HUDEP-2 (cell line): Measurements from ENCODE around the gene SNRNP40.

ENCODE experiments used
- DNase-seq, 76 experiments: peaks; one replicate each; lab custom pipeline; 2025; ENCODE audit not compliant: unreplicated experiment in 76 of 76; lab: John Stamatoyannopoulos, UW

The SNRNP40 gene

DNA sequence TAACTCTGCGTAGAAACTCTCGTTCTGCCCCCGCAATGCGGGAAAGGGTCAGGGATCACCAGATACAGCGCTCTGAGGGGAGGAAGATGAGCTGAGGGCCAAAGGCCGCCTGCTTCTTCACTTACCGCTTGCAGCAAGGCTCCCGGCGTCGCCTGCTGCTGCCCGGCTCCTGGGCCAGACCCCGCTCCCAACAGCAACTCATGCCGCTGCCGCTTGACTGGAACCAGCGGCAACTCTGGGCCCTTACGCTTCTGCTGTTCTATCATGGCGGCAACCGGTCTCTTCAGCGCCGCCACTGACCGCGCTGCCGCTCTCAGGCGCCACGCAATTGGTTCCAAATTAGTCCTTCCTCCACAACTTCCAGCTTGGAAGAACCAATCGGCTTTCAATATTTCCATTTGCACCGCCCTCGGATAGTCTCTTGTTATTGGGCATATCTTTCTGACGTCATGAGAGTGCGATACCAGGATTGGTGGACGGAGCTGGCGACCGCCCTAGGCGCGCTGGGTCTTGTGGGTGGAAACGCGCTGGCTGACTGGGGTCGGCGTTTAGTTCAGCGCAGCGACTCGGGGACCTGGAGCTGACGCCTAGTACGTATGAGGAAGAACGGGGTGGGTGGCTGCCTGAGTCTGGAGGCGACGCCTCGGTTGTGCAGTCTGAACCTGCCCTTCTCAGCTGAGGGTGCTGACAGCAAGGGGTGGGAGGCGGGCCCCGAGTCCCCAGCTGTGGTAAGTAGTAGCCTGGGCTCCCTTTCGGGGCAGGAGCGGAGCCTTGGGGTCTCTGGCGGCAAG lies at the start of gene SNRNP40, which contains the start of gene ZCCHC17:
TSS of gene SNRNP40 (minus strand) at position 303 of the 791 bp plus-strand sequence. CDS start at position 266, 37 bp downstream.
TSS of gene ZCCHC17 (plus strand) at position 547 of the 791 bp plus-strand sequence. CDS start 13,067 bp downstream, outside the sequence.
- DNase-seq: peak; percentile 43 to 99 (median 94)

DNA sequence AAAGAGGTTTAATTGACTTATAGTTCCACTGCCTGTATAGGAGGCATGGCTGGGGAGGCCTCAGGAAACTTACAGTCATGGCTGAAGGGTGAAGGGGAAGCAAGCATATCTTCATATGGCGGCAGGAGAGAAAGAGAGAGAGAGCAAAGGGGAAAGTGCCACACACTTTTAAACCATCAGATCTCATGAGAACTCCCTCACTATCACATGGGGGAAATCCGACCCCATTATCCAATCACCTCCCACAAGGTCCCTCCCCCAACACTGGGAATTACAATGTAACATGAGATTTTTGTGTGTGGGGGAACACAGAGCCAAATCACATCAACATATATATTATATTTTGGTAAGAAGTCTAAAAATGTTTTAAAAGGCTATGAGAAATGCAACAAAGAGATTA lies 49.0 kb upstream of the SNRNP40 start:
- DNase-seq: no peak

GRCh38 chr1:31344503-31344902 lies 47.9 kb upstream of the SNRNP40 start:
- DNase-seq: no peak

- DNase-seq: no peak
Observed at GRCh38 chr1:31336687-31337467, 40.3 kb upstream of the SNRNP40 start.

DNA sequence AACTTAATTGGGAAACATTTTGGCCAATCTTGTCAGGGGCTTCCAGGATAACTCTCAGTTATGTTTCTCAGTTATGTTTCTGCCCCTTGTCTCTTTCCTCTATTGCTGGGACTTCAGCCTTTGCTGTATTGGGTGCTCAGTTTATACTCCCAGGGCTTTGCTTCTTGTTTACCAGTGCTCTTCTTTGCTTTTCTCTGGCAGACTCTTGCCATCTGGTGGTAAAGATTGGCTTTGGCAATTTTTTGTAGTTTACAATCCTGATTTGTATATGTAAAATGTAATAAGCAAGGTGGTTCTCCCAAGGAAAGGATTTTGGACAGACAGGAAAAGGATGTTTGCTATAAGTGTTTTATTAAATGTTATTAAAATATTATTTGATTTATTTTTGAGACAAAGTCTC lies 38.4 kb upstream of the SNRNP40 start:
- DNase-seq: peak in 20 of 76 experiments; percentile 1 to 44 (median 10)

GRCh38 chr1:31327381-31327780 lies 30.8 kb upstream of the SNRNP40 start:
- no peak for DNase-seq

DNA sequence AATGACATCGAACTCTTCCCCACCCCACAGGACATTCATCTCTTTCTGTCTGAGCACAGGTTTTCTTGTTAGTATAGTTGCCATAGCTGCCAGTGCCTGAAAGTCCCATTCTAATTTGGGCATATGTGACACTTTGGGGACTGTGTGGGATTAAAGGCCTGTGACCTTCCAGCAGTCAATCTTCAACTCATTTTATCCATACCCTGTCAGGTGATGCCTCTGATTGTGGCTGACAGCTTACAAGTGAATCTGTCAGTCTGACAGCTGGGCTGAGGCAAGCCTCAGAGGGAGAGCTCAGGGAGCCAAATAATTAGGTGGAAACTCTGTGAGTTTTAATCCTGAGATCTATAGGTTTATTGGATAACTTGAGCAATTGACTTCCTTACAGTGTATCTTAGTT lies 29.9 kb upstream of the SNRNP40 start:
- DNase-seq: no peak

- DNase-seq: no peak
Observed at GRCh38 chr1:31324992-31325391, 28.4 kb upstream of the SNRNP40 start.

DNA sequence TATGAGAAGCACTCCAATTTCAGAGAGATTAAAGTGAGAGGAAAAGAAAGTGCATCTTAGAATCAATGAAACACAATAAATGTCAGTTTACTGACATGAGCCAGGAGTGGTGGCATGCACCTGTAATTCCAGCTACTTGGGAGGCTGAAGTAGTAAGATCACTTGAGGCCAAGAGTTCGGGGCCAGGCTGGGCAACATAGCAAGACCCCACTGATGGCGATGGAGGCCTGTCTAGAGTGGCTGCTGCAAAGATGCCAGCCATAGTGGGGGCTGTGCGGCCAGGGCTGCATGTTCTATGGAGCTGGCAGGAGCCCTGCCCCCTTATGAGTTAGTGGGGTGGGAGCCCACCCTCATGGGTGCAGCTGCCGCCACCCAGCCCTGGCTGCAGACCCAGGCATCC lies 27.5 kb upstream of the SNRNP40 start:
- no peak for DNase-seq

- DNase-seq: no peak
Observed at GRCh38 chr1:31318146-31318545, 21.6 kb upstream of the SNRNP40 start.

- DNase-seq: no peak
Observed at GRCh38 chr1:31315902-31316301, 19.3 kb upstream of the SNRNP40 start.

DNA sequence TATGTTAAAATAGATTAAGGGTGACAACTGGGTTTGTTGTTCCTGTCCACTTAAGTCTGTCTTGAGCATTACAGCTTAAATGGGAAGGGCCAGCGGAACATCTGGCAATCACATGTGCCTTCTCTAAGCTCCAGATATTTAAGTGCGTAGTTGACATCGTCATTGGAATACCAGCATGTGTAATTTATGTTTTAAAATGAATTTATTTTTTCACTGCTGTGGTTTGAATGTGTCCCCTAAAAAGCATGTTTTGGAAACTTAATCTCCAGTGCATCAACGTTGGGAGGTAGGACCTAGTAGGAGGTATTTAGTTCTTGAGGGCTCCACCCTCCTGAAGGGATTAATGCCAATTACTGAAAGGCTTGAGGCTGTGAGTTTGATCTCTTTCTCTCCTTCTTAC lies 13.6 kb upstream of the SNRNP40 start:
- DNase-seq: no peak

DNA sequence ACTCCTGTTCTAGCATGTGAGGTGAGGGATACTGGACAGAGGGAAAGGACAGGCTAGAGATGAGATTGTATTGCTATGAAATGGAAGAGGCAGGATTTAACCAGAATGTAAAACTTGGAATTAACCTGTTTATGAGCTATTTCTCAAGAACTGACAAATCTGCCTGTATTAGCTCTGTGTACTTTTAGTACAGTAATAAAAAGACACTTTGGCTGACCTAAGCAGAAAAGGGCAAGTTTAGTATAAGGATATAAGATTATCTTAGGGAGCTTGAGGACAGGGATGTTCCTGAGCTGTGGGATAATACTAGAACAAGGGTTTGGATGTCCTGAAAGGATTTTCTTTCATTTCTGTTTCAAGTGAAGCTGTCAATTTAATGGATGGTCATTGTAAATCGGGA lies 11.4 kb upstream of the SNRNP40 start:
- DNase-seq: no peak

GRCh38 chr1:31306278-31306677 lies 9.7 kb upstream of the SNRNP40 start:
- no peak for DNase-seq

DNA sequence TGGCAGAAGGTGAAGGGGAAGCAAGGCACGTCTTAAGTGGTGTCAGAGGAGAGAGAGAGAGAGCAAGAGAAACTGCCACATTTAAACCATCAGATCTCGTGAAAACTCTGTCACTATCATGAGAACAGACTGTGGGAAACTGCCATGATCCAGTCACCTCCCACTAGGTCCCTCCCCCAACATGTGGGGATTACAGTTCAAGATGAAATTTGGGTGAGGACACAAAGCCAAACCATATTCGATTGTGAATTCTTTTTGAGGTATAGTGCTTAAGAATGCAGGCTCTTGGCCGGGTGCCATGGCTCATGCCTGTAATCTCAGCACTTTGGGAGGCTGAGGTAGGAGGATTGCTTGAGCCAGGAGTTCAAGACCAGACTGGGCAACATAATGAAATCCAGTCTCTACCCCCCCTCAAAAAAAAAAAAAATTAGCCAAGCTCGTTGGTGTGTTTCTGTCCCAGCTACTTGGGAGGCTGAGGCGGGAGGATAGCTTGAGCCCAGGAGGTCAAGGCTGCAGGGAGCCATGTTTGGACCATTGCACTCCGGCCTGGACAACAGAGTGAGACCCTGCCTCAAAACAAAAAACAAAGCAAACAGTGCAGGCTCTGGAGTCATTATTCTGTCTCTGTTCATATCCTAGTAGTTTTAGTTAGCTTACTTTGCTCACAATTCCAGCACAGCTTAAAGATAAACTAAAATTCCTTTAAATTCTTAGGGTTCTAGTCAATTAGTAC lies 6.3 kb upstream of the SNRNP40 start:
- no peak for DNase-seq

DNA sequence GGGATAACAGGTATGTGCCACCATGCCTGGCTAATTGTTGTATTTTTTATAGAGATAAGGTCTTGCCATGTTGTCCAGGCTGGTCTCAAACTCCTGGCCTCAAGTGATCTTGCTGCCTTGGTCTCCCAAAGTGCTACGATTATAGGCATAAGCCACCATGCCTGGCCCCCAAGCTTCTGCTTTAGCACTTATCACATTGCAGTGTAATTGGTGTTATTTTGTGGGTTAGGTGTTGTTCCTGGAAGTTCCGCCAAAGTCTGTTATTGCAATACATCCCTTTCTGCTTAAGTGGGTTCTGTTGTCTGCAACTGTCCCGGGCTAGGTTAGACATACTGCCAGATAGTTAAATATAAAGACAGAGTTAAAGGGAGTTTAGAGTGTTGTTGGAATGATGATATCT lies 3.6 kb upstream of the SNRNP40 start:
- no peak for DNase-seq

DNA sequence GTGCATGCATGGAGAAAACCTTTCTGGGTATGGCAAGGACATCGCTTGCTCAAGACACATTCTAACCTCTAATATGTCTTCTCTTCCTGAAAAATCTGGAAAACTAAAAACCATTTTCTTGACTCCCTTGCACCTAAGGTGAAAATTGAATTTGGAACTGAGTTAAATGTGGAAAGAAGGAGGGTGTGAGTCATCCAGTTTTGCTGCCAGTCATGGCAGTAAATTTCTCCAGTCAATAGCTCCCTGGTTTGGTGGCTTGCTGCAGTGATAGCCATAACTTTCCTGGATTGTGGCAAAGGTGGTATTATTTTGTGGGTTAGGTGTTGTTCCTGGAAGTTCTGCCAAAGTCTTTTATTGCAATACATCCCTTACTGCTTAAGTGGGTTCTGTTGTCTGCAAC lies 2.8 kb upstream of the SNRNP40 start:
- DNase-seq: no peak

DNA sequence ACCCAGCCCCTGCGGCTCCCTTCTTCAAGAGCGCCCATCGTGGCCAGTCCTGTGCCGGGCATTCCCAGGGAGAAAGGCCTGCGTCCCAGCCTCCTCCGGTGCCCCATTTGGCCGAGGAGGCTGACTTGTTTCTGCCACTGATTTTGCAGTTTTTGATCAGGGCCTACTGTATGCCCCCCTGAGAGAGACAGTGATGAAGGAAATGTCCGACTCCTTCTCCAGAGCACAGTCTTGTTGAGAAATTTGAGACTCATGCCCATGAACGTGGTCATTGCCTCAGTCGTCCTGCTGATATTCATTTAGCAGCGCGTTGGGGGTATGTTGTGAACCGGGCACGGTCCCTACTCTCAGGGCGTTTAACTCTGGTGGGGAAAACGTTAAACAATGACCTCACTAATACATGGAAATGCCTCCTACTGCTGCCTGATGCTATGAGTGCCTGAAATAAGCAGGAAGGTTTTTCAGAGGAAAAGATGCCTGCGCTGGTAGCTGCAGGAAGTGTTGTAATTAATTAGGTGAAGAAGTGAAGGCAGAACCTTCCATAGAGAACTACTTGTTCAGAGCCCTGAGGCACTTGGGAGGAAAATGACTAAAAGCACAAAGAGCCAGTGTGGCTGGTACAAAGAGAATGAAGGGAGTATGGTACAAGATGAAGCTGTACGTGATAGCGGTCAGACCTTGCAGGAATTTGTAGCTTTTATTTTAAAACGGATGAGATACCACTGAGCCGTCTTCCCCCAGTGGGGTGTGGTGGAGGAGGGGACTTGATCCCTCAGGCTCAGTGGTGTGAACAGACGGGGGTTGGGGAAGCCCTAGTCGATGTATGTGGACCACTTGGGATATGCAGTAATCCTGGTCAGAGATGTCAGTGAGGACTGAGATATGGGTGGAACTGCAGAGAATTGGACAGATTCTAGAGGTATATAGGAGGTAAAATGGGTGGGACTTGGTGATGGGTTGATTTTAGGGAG lies 974 bp upstream of the SNRNP40 start:
- DNase-seq: peak in 1 of 76 experiments; percentile 3

DNA sequence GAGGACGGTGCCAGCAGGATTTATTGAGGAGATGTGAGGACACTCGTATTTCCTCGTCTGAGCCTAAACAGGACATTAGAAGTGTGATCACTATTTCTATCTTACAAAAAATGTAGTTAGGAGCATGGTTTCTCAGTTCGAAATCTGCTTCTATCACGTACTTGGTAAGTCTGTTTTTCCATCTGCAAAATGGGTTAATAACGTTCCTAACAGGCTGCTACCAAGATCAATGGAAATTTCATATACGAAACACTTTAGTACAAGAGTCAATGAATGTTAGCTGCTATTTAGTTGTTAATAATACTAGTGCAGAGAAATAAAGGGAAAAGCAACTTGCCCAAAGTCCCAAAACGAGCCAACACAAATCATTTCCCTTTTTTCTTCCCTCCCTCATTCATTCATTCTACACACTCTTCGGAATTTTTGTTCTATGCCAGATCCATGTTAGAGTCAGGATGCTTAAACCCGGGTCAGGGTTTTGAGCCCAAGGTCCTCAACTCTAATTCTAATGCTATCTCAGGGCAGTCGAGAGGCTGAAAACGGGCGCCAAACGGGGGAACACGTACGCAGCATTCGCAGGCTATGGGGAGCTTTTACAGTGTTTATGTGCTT lies 608 bp downstream of the SNRNP40 start:
- peak in 2 of 76 experiments; percentile 27 to 31 for DNase-seq

- no peak for DNase-seq
Observed at GRCh38 chr1:31289021-31289420, 7.6 kb downstream of the SNRNP40 start.
